ENCODE data around the gene GAP43.

The GAP43 gene

GRCh38 chr3:115663414-115663813 is 40.1 kb downstream of the GAP43 start:
- DNase-seq = no peak

GRCh38 chr3:115666081-115666480 is 42.8 kb downstream of the GAP43 start:
- no peak for DNase-seq

GRCh38 chr3:115666920-115667737 is 43.8 kb downstream of the GAP43 start:
- DNase-seq = no peak

- DNase-seq = no peak
Observed at GRCh38 chr3:115667738-115668065, 44.4 kb downstream of the GAP43 start.

GRCh38 chr3:115670911-115671310 is 47.6 kb downstream of the GAP43 start:
- no peak for DNase-seq

- no peak for DNase-seq
Observed at GRCh38 chr3:115671761-115672455, 48.6 kb downstream of the GAP43 start.

GRCh38 chr3:115673881-115674280 is 50.6 kb downstream of the GAP43 start:
- no peak for DNase-seq

- DNase-seq = no peak
Observed at GRCh38 chr3:115676336-115676735, 53.0 kb downstream of the GAP43 start.

- no peak for DNase-seq
Observed at GRCh38 chr3:115680803-115681345, 57.6 kb downstream of the GAP43 start.

- DNase-seq = no peak
Observed at GRCh38 chr3:115681736-115682135, 58.4 kb downstream of the GAP43 start.

- no peak for DNase-seq
Observed at GRCh38 chr3:115683305-115683704, 60.0 kb downstream of the GAP43 start.

- no peak for DNase-seq
Observed at GRCh38 chr3:115683773-115684172, 60.5 kb downstream of the GAP43 start.

- no peak for DNase-seq
Observed at GRCh38 chr3:115685097-115685496, 61.8 kb downstream of the GAP43 start.

GRCh38 chr3:115687721-115688120 is 64.4 kb downstream of the GAP43 start:
- no peak for DNase-seq

GRCh38 chr3:115688418-115688817 is 65.1 kb downstream of the GAP43 start:
- DNase-seq = no peak

GRCh38 chr3:115689928-115690327 is 66.6 kb downstream of the GAP43 start:
- no peak for DNase-seq

- DNase-seq = no peak
Observed at GRCh38 chr3:115691964-115692363, 68.7 kb downstream of the GAP43 start.

GRCh38 chr3:115692887-115693524 is 69.7 kb downstream of the GAP43 start:
- peak; percentile 68 for DNase-seq

- DNase-seq = no peak
Observed at GRCh38 chr3:115693868-115694267, 70.6 kb downstream of the GAP43 start.

- DNase-seq = no peak
Observed at GRCh38 chr3:115695090-115695489, 71.8 kb downstream of the GAP43 start.

GRCh38 chr3:115697263-115698053 is 74.1 kb downstream of the GAP43 start:
- DNase-seq = no peak

GRCh38 chr3:115698851-115699591 is 75.7 kb downstream of the GAP43 start:
- DNase-seq = no peak

All from NCI-H774 (cell line).